SK-N-SH (cell line): ENCODE results near the gene CCND1.

Source experiments
- CTCF ChIP-seq: fragments of 200-600 bp; sonication (generic); IDR thresholded peaks from 2 replicates; pipeline ENCODE4 v1.6.1; 2017; ENCODE audit warnings: antibody characterized with exemption, mild to moderate bottlenecking, moderate library complexity
- RAD21 ChIP-seq: IDR thresholded peaks from 2 replicates; pipeline ENCODE4 v1.6.1; 2012; ENCODE audit warnings: mild to moderate bottlenecking, low read length
- RFX5 ChIP-seq: IDR thresholded peaks from 2 replicates; pipeline ENCODE4 v1.6.1; 2012; ENCODE audit warnings: mild to moderate bottlenecking, improper control_type of control experiment, low read length

- TF ChIP-seq RFX5 (no peak), CTCF (no peak), RAD21 (no peak)
Observed at GRCh38 chr11:69615545-69616278, 25.2 kb upstream of the CCND1 start.
